Measurements from ENCODE around the gene TGFB1.
"Not testable (repeated sequence)": the region's sequence is repeated elsewhere in the genome, so short reads cannot be mapped to it uniquely, and the experiment has no call there.

The TGFB1 gene

DNA sequence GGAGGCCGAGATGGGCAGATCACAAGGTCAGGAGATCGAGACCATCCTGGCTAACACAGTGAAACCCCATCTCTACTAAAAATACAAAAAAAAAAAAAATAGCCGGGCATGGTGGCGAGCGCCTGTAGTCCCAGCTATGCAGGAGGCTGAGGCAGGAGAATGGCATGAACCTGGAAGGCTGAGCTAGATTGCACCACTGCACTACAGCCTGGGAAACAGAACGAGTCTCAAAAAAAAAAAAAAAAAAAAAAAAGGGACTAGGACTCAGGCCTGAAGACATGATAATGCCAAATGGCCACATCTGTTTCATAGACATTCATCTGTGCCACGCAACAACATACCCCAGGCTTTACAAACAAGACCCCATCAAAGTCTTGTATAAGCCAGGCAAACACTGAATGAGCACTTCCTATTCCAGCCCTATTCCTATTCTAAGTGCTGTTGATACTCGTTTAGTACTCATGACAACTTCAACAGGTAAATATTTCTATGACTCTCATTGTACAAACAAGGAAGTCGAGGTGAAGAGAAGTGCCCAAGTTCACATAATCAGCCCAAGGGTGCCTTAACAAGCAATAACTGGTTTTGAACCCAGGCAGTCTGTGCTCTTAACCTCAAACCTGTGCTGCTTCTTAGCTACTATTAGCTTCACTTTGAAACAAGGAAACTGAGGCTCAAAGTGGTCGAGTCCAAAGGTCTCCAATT, 8.6 kb upstream of the TGFB1 start:
- Mint-ChIP-seq H3K27ac (peak overlapping the region; percentile 99), H3K27me3 (ENCODE audit: low read depth) (no peaks in the 10 kb centered on the region), H3K4me3 (peak overlapping the region; percentile 95), H3K36me3 (ENCODE audit: low read depth) (peaks cover 5% of the 10 kb centered on the region), H3K4me1 (ENCODE audit: low read depth) (peaks cover 25% of the 10 kb centered on the region), H3K9me3 (no peaks in the 10 kb centered on the region)

DNA sequence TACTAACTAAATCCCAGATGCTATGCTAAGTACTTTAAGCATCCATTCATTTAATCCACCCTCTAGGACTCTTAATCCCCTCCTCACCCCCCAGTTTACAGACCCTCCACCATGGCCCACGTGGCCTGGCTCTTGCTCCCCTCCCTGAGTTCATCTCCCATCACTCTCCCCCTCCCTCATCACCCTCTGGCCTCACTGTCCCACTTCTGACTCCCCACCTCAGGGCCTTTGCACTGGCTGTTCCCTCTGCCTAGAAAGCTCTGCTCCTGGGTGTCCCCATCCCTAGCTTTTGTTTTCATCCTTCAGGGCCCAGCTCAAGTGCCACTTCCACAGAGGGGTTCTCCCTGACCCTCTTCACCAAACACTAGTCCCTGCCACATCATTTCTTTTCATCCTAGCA, 6.0 kb upstream of the TGFB1 start:
- Mint-ChIP-seq H3K36me3 (ENCODE audit: low read depth) (peaks cover 10% of the 10 kb centered on the region), H3K9me3 (no peaks in the 10 kb centered on the region), H3K4me3 (no peak overlapping the region)

DNA sequence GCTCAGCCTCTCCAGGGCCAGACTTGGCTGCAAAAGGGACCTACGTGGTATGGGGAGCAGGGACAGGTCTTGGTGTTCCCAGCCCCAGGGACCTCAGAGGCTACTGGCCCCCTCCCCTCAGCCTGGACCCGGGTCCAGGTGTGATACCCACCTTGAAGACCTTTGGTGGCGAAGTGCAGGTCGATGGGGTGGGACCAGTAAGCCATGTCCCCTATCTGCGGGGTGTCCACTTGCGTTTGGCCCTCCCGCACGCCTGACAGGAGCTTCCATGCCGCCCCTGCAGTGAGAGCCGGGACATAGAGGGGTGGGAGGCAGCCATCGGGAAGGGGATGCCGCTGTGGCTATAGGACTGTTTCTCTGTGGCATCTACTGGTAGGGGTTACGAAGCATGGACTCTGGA, 4.0 kb upstream of the TGFB1 start:
- Mint-ChIP-seq H3K27me3 (ENCODE audit: low read depth) (no peaks in the 10 kb centered on the region), H3K27ac (peak overlapping the region; percentile 91), H3K4me3 (peak overlapping the region; percentile 65), H3K9me3 (no peaks in the 10 kb centered on the region), H3K36me3 (ENCODE audit: low read depth) (peaks cover 8% of the 10 kb centered on the region), H3K4me1 (ENCODE audit: low read depth) (peaks cover 37% of the 10 kb centered on the region)

More for the DNA sequence above, 6.0 kb upstream of the TGFB1 start:
- H3K27me3 Mint-ChIP-seq (ENCODE audit: low read depth) = no peaks in the 10 kb centered on the region
- no peak overlapping the region for H3K27ac Mint-ChIP-seq
- H3K4me1 Mint-ChIP-seq (ENCODE audit: low read depth) = peaks cover 42% of the 10 kb centered on the region

DNA sequence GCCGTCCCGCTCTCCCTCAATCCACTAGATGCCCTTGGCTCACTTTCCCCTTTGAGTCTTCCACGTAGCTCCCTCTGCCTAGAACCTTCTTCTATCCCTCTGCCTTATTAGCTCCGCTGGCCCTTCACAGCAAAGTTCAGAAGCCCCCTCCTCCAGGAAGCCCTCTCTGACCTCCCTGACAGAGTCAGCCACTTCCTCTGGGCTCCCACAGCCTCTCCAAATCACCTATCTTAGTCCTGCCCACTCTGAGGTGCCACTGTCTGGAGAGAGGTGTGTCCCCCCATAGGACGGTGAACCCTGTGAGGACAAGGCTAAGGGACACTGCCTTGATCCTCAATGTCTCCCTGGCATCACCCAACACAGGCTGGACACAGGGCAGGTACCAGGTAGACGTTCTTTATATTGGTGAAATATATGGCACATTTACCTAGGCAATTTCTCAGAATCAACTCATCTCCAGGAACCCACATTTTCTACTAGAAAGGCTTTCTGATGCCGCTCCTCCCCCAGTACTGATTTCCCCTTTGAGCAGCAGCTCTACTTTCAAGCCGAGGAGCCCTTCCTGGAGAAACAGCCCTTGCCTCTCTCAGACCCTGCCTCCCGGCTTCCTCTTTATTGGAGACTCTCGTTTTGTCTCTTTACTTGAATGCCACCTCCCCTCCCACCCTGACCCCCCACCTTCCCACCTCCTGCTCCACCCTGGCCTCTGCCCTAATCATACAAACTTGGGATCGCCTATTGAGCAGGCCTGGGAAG, 3.4 kb upstream of the TGFB1 start:
- H3K4me3 Mint-ChIP-seq = peak overlapping the region; percentile 65
- H3K27ac Mint-ChIP-seq = peak overlapping the region; percentile 91
- peaks cover 39% of the 10 kb centered on the region for H3K4me1 Mint-ChIP-seq (ENCODE audit: low read depth)
- H3K36me3 Mint-ChIP-seq (ENCODE audit: low read depth) = peaks cover 9% of the 10 kb centered on the region
- no peaks in the 10 kb centered on the region for H3K27me3 Mint-ChIP-seq (ENCODE audit: low read depth)
- H3K9me3 Mint-ChIP-seq = no peaks in the 10 kb centered on the region

DNA sequence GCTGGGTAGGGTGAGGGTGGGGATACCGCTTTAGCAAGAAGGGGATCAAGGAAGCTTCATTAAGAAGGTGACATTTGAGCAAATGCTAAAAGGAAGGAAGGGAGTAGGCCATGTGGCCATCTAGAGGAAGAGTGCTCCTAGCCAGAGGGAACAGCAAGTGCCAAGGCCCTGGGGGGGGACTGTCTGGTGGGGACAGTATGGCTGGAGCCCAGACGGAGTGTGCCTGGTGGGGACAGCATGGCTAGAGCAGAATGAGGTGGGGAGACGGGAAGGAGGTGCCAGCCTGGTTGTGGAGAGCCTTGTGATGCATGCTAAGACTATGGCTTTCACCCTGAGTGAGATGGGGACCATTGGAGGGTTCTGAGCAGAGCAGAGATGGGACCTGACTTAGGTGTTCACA, 2.1 kb upstream of the TGFB1 start:
- peak overlapping the region; percentile 36 for H3K4me3 Mint-ChIP-seq
- no peaks in the 10 kb centered on the region for H3K9me3 Mint-ChIP-seq
- H3K4me1 Mint-ChIP-seq (ENCODE audit: low read depth) = peaks cover 41% of the 10 kb centered on the region
- H3K36me3 Mint-ChIP-seq (ENCODE audit: low read depth) = peaks cover 18% of the 10 kb centered on the region
- no peaks in the 10 kb centered on the region for H3K27me3 Mint-ChIP-seq (ENCODE audit: low read depth)
- H3K27ac Mint-ChIP-seq = peak overlapping the region; percentile 82

DNA sequence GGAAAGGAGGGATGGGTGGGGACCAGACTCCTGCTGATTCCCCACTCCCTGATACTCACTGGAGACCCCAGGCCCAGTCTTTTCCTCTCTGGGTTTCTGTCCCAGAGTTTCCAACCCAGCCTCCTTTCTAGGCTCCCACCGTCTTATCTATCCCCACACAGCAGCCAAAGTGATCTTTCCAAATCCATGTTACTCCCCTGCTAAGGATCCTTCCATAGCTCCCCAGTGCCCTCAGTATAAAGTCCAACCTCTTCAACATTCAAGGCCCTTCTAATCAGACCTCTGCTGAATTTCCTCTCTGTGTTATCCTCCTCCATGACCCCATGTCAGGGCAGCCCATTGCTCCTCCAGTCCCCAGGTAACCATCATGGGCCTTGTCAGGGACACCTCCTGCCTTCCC, 1.3 kb upstream of the TGFB1 start:
- Mint-ChIP-seq H3K4me3 (peak overlapping the region; percentile 43), H3K4me1 (ENCODE audit: low read depth) (peaks cover 44% of the 10 kb centered on the region), H3K36me3 (ENCODE audit: low read depth) (peaks cover 19% of the 10 kb centered on the region), H3K27me3 (ENCODE audit: low read depth) (no peaks in the 10 kb centered on the region), H3K9me3 (no peaks in the 10 kb centered on the region), H3K27ac (peak overlapping the region; percentile 82)

DNA sequence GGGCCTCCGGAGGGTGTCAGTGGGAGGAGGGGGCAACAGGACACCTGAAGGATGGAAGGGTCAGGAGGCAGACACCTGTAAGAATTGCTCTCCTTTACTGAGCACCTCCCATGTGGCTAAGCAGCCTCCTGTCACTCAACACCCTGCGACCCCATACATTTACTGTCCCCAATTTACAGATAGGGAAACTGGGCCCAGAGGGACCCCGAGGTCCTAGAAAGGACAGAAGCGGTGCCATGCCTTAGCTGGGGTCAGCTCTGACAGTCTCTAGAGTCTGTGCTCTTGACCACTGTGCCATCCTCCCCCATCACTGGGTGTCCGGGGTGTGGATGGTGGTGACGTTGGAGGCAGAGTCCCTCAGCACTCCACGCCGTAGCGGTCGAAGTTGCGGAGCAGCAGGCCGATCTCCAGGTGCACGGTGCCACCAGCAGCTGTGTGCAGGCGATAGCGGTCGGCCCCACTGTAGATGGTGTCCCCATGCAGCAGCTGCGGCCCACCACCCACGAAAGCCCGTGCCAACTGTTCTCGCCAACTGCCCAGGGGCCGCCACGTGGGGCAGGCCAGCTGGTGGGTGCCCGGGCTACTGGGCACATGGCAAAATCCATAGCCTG, 726 bp upstream of the TGFB1 start:
- H3K27ac Mint-ChIP-seq = peak overlapping the region; percentile 95

DNA sequence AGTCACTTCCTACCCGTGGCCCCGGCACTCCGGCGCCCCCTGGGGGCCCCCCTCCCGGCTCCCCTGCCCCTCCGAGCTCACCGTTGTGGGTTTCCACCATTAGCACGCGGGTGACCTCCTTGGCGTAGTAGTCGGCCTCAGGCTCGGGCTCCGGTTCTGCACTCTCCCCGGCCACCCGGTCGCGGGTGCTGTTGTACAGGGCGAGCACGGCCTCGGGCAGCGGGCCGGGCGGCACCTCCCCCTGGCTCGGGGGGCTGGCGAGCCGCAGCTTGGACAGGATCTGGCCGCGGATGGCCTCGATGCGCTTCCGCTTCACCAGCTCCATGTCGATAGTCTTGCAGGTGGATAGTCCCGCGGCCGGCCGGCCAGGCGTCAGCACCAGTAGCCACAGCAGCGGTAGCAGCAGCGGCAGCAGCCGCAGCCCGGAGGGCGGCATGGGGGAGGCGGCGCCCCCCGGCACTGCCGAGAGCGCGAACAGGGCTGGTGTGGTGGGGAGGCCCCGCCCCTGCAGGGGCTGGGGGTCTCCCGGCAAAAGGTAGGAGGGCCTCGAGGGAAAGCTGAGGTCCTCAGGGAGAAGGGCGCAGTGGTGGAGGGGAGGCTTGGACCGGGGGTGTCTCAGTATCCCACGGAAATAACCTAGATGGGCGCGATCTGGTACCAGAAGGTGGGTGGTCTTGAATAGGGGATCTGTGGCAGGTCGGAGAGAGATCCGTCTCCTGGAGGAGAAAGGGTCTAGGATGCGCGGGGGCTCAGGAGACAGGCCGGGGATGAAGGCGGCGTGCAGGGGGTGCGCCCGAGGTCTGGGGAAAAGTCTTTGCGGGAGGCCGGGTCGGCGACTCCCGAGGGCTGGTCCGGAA, 885 bp downstream of the TGFB1 start:
- Mint-ChIP-seq H3K9me3 (peaks cover 4% of the 10 kb centered on the region), H3K27ac (peak overlapping the region; percentile 96), H3K4me3 (peak overlapping the region; percentile 96), H3K27me3 (ENCODE audit: low read depth) (no peaks in the 10 kb centered on the region), H3K36me3 (ENCODE audit: low read depth) (peaks cover 30% of the 10 kb centered on the region), H3K4me1 (ENCODE audit: low read depth) (peaks cover 50% of the 10 kb centered on the region)

More for the DNA sequence above, 726 bp upstream of the TGFB1 start:
- H3K4me3 Mint-ChIP-seq = peak overlapping the region; percentile 86
- no peaks in the 10 kb centered on the region for H3K9me3 Mint-ChIP-seq
- H3K36me3 Mint-ChIP-seq (ENCODE audit: low read depth) = peaks cover 19% of the 10 kb centered on the region
- no peaks in the 10 kb centered on the region for H3K27me3 Mint-ChIP-seq (ENCODE audit: low read depth)
- peaks cover 48% of the 10 kb centered on the region for H3K4me1 Mint-ChIP-seq (ENCODE audit: low read depth)

DNA sequence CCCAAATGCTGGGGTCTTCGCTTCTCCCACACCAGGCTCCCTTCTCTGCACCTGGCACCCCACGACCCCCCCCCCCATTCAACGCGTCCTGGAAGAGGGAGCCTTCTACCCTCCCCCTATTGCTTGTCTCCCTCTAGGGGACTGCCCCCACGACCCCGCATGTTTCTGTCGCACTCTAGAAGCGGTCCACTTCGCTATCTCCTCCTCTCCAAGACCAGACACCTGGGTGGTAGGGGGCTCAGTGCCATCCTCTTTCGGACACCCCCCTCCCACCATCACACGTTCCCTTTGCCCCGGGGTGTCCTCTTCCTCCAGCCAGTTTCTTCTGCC, 1.5 kb downstream of the TGFB1 start:
- Mint-ChIP-seq H3K27ac (peak overlapping the region; percentile 96), H3K36me3 (ENCODE audit: low read depth) (peaks cover 29% of the 10 kb centered on the region), H3K9me3 (peaks cover 4% of the 10 kb centered on the region), H3K27me3 (ENCODE audit: low read depth) (no peaks in the 10 kb centered on the region), H3K4me1 (ENCODE audit: low read depth) (peaks cover 47% of the 10 kb centered on the region), H3K4me3 (peak overlapping the region; percentile 96)

DNA sequence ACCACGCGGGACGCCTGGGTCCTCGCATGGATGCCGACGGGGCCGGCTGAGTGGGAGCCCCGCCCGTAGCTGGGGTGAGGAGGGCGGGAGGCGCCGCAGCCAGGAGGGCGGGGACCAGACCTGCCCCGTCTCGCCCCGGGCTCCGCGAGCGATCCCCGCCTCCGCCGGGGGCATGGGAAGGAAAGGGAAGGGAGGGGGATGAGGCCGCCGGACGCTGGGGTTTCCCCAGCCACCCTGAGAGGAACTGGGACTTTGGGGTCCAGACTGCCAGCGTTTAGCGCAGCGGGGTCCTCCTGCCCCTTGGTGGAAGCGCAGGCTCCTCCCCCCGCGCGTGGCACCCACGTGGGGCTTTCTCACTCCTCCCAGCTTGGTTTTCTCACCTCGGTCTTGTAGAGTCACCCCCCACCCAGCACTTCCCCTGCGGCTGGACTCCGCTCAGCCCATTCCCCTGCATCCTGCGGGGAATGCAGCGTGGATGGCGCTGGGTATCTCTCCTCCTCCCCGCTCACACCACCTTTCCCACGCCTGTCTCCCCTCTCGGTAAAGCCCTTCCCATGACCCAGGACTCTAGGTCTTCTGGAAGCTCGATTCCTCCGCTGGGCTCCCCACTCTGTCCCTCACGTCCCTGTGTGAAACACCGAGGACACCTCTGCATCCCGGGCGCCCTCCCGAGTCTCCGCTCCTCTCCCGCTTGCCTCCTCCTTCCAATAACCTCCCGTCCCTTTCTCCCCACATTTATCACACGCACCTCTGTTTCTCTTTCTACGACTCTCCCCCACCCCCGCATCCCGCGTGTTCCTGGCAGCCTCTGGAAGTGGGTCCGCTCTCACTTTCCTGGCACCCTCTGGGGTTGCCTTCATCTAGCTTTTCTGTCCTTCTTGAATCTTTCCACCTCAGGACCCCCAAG, 2.1 kb downstream of the TGFB1 start:
- H3K36me3 Mint-ChIP-seq (ENCODE audit: low read depth) = peaks cover 29% of the 10 kb centered on the region
- H3K4me1 Mint-ChIP-seq (ENCODE audit: low read depth) = peaks cover 41% of the 10 kb centered on the region

DNA sequence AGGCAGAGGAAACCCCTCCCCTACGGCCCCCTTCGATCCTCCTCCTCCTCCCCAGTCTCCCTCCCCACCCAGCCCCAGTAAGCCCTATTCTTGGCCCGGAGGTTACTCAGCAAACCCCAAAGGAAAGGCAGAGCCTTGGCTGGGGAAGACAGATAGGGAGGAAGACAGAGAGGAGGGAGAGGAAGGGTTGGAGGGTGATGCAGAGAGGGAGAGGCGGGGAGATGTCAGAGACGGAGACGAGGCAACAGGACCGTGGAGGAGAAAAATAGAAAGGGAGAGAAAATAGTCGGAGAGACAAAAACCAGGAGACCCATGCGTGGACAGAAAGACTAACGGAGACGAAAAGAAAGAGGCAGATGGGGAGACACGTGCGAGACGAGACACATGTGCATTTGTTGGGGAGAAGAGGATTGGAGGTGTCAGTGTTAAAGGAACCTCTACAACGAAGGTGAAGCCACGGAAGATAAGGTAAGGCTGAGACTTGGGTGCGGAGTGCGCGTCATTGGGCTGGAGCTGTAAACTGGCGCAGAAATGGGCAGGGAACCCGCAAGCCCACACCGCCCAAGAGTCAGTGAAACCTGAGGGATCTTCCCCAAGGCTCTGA, 2.9 kb downstream of the TGFB1 start:
- H3K4me1 Mint-ChIP-seq (ENCODE audit: low read depth) = peaks cover 38% of the 10 kb centered on the region
- peak overlapping the region; percentile 85 for H3K27ac Mint-ChIP-seq
- H3K4me3 Mint-ChIP-seq = peak overlapping the region; percentile 96
- peaks cover 34% of the 10 kb centered on the region for H3K36me3 Mint-ChIP-seq (ENCODE audit: low read depth)
- H3K27me3 Mint-ChIP-seq (ENCODE audit: low read depth) = no peaks in the 10 kb centered on the region
- H3K9me3 Mint-ChIP-seq = peaks cover 4% of the 10 kb centered on the region

More for the DNA sequence above, 2.1 kb downstream of the TGFB1 start:
- Mint-ChIP-seq H3K9me3 (peaks cover 4% of the 10 kb centered on the region), H3K4me3 (peak overlapping the region; percentile 96), H3K27me3 (ENCODE audit: low read depth) (no peaks in the 10 kb centered on the region), H3K27ac (peak overlapping the region; percentile 96)

DNA sequence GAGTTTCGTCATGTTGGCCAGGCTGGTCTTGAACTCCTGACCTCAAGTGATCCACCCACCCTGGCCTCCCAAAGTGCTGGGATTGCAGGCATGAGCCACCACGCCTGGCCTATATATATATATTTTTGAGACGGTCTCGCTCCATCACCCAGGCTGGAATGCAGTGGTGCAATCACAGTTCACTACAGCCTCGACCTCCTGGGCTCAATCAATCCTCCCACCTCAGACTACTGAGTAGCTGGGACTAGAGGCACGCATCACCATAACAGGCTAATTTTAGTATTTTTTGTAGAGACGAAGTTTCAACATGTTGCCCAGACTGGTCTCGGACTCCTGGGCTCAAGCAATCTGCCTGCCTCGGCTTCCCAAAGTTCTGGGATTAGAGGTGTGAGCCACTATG, 6.8 kb downstream of the TGFB1 start:
- H3K9me3 Mint-ChIP-seq; H3K27ac Mint-ChIP-seq; H3K27me3 Mint-ChIP-seq (ENCODE audit: low read depth); H3K4me3 Mint-ChIP-seq: not testable (repeated sequence)
- Mint-ChIP-seq H3K4me1 (ENCODE audit: low read depth) (peaks cover 36% of the 10 kb centered on the region), H3K36me3 (ENCODE audit: low read depth) (peaks cover 45% of the 10 kb centered on the region)

DNA sequence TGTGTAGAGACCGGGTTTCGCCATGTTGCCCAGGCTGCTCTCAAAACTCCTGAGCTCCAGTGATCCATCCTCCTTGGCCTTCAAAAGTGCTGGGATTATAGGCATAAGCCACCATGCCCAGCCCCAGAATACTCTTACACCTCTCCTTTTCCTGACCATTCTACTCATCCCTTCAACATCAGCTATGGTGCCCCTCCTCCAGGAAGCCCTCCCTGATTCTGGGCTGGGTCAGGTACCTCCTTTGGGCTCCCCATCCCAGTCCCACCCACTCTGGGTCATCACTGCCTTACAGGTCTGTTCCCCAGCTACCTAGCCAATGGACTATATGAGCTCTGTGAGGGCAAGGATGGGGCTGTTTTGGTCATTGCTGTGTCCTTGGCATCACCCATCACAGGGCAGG, 9.6 kb downstream of the TGFB1 start:
- Mint-ChIP-seq H3K4me3 (no peak overlapping the region), H3K27me3 (ENCODE audit: low read depth) (no peaks in the 10 kb centered on the region), H3K36me3 (ENCODE audit: low read depth) (peaks cover 48% of the 10 kb centered on the region), H3K27ac (no peak overlapping the region), H3K9me3 (peaks cover 4% of the 10 kb centered on the region), H3K4me1 (ENCODE audit: low read depth) (peaks cover 30% of the 10 kb centered on the region)

Data from T-helper 1 cell treated with Interleukin-12 subunit alpha and Interleukin-12 subunit beta and Interleukin-4 antibody, amounts not matched to agents 30 μg/mL and 1 μg/mL, for 36 hours (primary cell).